DMS153 treated with DMSO at 0.1 percent for 48 hours (cell line): ENCODE data around the gene HPCAL4.

Experiments used
- DNase-seq: peaks from one replicate; lab custom pipeline; 2025; ENCODE audit not compliant: unreplicated experiment; lab: John Stamatoyannopoulos, UW

The HPCAL4 gene

DNA sequence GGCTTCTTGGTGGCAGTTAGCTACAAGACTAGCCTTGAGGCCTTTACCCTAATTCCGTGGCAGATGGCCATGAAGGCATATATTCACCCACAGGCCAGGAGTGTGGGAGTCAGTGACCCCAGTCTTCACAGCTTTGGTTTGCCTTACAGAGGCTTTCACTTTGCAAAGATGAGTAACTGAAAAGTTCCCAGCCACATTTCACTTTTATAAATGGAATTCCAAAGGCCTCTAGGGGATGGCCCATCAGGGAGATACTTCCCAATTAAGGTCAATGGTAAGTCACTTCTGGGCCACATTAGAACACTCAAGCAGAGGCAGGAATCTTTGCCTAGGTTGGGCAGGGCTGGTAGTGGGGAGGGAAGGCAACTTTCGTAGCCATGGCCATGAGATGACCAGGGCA is 38.7 kb downstream of the HPCAL4 start:
- DNase-seq: no peak

DNA sequence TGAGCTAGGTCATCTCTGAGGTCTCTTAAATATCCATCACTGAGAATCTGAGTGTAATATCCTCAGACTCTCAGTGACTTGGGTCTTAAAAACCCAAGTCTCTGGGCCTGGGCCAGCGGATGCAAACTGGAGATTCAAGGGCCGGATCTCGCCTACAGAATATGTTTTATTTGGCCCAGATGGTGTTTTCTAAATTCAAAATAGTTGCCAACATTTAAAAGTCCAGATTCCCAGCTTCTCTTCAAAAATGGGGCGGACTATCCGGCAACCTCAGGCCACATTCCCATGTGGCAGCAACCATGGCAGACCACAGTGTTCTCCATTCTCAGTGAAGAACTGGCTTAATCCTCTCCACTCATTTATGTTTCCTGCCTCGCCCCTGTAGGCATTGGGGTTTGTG is 39.1 kb downstream of the HPCAL4 start:
- DNase-seq: no peak

DNA sequence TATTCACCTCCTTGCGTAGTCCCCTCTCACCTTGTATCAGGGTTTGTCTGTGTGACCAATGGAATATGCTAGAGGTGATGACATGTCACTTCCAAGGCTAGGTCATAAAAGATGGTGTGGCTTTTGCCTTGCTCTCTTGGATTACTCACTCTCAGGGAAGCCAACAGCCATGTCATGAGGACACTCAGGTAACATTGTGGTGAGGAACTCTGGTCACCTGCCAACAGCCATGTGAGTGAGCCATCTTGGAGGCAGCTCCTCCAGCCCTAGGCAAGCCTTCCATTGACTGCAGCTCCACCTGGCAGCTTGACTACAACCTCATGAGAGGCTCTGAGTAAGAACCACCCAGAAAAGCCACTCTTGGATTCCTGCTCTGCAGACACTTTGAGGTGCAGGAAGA is 40.8 kb downstream of the HPCAL4 start:
- no peak for DNase-seq

DNA sequence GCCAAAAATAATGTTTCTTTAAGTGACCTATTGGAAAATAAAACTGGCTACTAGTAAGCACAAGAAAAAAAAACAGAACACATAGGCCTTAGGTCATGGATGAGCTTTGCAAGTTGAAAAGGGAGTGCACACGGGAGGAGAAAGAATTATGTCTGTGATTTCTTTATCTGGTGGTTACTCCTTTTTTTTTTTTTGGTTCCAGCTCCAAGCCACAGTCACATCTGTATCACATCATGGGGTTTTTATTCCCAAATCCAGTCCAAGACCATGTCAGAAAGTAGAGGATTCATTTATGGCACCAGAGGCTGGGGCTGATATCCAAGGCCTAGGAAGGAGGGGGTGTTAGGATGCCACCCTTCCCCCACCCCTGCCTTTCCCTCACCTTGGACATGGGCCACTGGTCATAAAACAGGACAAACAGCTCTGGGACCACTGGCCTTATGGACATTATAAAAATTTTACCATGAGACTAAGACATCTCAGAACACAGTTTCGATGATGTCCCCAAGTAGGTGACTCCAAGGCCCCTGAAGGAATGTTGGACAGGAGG is 41.5 kb downstream of the HPCAL4 start:
- no peak for DNase-seq

DNA sequence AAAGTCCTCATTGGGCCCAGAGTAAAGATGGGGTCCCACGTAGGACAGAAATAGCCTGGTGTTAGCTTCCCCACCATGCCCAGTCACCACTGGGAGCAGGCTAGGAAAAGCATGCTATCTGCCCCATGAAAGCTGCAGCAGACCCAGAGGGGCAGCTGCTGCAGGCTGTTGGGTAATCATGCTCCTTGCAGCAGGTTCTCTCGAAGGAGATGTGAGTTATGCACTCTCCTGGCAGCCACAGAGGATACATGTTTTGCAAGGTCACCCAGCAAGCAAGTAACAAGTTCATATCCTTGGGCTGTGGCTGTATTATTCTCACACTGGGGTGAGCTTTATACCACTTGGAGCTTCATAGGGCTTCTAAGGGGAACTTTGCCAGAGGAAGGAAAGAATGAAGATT is 42.7 kb downstream of the HPCAL4 start:
- DNase-seq: no peak

DNA sequence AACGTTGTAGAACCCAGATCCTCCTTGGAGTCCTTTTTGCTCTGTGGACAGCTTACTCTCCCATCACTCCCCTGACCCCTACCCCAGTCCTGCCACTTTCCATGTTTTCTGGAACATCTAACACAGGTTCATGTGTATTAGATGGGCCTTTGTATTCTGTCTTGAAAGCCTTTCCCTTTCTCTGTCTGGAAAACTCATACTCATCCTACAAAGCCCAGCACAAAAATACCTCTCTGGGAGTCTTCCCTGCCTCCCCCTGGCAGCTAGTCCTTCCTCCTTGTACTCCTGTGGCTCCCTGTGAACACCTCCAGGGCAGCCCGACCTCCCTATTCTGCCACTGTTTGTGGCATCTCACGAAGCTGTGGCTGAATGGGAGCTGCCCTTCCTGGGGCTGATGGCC is 44.0 kb downstream of the HPCAL4 start:
- no peak for DNase-seq

DNA sequence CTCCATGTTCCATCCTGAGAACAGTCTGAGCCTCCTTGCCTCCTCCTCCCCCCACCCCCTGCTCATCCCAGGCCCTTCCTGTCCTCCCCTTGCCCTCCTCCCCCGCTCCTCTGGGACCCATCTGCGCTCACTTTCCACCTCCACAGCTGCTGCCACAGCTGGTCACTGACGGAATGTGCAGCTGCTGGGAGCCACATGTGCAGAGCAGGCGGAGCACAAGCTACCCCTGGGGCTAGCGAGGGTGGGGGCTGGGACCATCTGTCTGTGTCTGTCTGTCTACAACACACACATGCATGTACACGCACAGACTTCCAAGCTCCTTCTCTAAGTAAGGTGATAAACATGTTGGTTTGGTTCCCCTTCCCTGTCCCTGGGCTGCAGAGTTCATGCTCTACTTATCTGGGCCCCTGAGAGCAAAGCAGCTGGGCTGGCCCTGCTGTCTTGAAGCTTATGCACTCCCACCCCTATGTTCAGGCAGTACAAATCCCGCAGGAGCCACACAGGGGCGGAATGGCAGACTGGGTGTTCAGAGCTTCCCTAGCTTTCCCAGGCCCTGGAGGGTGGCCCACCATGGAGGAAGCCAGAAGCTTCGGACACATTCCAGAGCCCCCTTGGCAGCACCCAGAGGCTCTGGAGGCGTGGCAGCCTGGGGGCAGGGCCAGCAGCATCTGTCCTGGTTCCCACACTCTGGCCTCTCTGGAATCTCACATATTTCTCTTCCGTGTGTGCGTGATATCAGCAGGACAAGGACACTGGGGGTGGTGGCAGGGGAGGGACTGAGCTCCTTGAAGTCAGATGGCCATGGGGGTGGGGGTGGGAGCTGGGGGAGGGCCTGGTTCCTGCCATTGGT is 44.8 kb downstream of the HPCAL4 start:
- no peak for DNase-seq

DNA sequence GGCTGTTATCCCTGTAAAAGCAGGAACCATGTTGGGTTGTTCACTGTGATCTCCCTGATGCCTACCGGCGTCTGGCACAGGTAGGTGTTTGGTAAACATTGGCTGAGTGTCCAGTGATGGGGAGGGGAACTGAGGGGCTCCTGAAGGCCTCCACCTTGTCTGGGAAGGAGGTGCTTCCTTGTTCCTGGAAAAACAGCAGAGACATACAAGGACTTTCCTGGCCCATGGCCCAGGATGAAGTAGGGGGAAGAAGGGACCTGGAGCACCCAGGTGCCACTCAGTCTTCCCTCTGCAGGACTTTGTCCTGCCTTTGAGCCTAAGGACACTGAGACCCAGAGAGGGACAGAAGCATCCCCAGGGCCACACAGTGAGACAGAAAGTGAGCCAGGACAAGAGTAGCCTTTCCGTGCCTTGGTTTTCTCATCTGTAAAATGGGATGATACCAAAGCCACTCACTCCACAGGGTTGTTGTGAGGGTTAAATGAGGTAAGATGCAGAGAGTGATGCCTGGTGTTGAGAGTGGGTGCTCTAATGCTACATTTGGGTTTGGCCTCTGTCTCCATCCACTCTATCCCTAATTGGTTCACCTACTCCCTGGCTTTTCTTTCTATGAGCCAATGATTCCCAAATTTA is 45.7 kb downstream of the HPCAL4 start:
- DNase-seq: no peak

DNA sequence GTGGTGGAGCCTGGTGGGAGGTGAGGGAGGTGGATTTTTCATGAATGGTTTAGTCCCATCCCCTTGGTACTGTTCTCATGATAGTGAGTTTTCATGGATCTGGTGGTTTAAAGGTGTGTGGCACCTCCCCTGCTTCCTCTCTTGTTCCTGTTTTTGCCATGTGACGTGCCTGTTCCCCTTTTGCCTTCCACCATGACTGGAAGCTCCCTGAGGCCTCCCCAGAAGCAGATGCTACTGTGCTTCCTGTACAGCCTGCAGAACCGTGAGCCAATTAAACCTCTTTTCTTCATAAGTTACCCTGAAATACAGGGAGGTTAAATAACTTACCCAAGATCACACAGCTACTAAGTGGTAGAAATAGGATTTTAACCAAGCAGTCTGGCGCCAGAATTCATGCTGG is 47.5 kb downstream of the HPCAL4 start:
- DNase-seq: no peak

DNA sequence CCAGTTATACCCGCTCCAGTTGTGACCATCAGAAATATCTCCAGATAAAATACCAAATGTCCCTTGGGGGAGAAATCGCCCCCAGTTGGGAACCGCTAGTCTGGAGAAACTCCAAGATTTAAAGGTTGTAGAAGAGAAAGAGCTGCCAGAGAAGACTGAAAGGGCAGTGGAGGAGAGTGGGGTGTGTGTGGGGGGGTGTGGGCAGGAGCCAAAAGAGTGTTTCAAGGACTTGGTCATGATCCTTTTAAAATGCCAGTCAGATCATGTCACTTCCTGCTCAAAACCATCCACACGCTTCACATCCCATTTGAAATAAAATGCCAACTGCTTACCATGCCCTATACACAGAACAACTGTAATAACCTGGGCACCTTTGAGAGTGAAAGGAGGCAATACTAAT is 48.4 kb downstream of the HPCAL4 start:
- DNase-seq: no peak

DNA sequence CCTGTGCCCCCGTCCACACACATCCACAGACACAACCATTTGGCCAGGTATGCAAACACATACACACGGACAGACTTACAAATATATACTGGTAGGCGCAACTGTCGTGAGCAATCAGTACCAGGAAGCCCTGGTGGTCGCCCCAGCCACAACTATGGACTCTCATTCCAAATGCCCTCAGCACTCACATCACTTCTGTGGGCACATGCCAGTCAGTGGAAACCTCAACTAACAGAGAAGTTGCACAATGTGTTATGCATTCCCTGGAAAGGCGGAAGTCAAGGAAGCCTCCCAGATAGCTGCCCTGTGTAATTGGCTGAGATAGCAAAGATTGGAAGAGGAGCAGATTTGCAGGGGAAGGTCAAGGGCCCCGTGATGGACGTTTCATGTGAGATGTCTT is 50.4 kb downstream of the HPCAL4 start:
- no peak for DNase-seq

DNA sequence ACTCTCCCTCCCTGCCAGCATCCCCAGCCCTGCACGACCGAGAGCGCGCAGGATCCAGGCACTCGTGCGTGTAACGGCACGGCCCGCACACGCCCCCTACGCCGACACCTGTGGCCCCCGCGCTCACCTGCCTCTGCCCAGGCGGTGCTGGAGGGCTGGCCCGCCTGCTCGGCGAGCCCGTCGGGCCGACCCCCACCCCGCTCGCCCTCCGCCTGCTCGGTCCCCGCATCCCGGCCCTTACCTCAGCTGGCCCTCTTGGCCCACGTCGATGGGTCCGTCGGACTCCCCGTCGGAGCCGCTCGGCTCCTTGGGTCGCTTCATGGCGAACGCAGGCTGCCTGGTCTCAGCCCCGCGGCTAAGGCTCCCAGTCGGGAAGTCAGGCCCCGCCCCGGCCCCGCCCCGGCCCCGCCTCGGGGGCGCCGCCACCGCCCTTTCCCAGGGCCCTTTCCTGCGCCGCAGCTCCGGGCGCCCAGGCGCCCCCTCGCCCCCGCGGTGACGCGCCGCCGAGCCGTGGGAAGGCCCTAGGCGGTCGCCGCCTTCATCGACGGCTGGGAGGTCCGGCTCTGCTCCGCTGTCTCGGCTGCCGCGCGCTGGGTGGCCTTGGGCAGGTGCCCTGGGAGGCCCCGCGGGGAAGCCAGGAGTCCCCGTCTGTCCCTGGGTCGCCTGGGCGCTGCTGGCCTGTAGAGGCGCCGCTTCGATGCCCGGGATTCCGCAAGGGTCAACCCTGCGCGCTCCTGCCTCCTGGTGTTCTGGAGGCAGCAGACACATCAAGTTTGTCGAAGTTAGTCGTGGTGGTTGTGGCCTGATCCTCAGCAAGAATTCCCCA is 51.7 kb downstream of the HPCAL4 start, which contains the start of gene HEYL:
Gene HEYL (minus strand): TSS at position 339 of the 826 bp plus-strand sequence. CDS start 18 bp downstream, at position 321.
- peak; percentile 96 for DNase-seq

DNA sequence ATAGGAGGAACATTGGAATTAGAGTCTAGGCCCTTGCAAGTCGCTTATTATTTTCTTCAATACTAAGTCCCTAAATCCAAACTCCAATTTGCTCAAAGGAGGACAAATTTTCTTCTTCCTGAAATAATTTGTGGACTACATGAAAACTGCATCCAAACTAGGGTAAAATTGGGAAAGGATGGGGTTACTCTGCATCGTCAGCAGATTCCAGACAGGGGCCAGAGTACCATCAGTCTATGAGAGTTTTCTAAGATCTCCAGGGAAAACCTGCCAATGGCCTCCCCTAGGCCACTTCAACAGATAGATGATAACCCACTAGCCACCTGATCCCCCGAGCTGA is 52.3 kb downstream of the HPCAL4 start:
- no peak for DNase-seq

DNA sequence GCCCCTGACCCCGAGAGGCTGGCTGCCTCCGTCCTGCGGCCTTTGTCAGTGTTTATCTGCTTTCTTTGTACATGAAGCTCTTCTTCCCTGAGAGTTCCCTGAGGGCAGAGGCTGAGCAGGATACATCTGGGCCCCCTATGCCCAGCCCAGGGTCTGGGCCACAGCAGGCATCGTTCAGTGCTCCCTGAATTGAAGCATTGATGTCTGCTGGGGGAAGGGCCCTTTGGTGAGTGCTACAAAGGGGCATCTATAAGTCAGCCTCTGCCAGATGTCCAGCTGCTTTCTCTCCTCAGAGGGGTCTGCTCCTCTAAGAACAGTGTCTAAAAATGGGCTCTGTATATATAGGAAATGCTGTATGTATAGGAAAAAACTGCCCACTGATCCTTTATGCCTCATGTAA is 53.9 kb downstream of the HPCAL4 start:
- no peak for DNase-seq

DNA sequence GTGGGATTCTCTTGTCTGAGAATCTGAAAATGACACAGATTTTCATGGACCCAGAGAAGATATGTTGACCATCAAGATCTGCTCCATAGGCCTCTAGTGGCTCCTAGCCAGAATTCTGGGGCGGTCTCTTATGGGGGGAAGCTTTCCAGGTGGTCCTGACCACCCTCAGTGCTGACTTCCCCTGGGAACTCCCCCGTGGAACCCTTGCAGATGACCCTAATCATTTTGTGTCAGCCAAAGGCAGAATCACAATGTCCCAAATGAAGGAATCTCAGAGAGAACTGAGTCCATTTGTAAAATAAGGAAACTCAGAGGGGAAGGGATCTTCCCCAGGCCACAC is 55.4 kb downstream of the HPCAL4 start:
- DNase-seq: no peak

DNA sequence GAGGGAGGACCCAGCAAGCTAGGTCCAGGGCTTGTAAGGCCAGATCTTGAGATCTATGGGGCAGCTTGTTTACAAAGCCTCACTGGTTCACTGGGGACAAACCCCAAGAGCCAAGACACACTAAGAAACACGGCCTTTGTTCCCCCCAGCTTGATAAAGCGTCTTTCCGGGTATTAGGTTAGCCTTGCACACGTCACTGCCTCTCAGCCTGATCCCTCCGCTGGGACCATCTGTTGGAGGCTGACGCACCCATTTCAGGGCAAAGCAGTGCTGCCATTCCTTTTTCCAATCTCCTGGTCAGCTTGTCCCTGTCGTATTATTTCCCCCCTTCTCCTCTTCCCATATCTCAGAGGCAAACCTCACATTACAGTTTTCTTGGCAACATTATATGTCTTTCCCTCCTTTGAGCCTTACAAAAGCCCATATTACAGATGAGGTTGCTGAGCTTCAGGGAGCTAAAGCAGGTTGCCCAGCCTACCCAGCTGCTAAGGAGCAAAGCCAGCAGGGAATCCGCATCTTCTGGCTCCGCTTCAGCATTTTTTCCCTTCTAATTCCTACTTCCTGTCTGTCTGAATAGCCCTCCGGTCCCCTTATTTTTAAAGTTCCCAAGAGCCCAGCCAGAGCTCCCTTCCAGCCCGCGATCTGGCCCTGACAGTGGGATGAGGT is 55.9 kb downstream of the HPCAL4 start:
- no peak for DNase-seq

DNA sequence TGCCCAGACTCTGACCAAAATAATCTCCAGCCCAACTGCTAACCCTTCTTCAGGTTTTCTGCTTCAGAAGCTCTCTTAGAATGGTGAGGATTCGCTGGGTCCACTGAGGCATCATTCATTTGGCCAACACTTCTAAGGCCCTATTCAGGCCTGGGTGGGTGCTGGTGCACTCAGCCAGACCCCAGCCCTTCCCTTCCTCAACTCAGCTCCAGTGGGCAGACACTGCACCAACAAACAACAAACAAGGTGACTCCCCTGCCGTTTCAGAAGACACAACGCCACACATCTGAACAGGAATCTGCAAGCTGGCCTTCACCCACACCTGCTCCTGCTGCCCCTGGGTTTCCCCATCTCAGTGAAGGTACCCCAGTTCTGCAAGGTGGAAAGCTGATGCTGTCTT is 57.8 kb downstream of the HPCAL4 start:
- DNase-seq: no peak

DNA sequence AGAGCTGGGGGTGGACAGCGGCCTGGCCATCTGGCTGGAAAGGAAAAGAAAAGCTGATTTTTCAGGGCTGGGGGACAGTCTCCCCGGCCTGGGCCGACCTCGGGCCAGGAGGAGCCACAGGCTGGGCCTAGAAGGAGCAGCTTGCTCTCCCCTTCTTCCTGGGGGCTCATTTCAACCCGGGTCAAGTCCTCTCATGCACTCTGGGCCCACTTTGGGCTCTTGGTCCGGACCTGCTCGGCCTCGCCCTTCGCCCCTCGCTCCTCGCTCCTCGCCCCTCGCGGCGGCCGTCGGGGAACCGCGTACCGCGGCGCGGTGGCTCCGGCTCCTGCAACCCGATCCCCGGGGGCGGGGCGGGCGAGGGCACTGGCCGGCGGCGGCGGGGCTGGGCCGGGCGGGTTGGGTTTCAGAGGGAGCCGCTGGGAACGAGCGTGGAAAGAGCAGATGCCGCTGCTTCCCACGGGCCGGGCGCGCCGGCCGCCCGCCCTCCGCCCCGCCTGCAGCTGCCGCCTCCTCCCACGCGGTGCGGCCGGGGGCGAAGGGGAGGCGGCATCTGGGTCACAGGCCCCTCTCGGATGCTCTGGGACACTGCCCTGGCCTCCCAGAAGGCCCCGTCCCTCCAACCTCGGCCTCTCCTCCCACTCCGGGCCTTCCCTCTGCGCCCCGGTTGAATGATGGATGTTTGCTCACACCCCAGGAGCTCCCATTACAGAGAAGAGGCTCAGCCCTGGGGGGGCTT is 58.4 kb downstream of the HPCAL4 start:
- peak; percentile 26 for DNase-seq

DNA sequence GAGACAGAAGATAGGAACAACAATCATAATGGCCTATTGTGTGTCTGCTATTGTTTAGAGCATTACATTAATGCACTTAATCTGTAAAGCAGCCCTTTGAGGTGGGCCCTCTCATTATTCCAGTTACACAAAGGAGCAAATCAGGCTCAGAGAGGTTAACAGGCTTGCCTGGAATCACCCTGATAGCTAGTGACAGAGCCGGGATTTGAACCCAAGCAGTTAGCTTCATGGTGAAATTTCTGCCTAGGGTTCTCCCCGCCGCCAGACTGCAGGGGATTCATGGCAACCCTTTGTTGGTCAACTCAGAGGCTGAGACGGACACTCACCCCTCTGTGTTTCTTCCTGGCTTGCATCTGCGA is 58.9 kb downstream of the HPCAL4 start:
- no peak for DNase-seq
